ENCODE measurements around the gene MTCL3.

The MTCL3 gene

GRCh38 chr6:127518710-127519468, at the start of gene MTCL3:
Gene MTCL3, minus strand, starts transcription at chr6:127519335.
- peak; percentile 39 to 48 for DNase-seq (ENCODE audit: low read depth in 2 of 2)

DNA sequence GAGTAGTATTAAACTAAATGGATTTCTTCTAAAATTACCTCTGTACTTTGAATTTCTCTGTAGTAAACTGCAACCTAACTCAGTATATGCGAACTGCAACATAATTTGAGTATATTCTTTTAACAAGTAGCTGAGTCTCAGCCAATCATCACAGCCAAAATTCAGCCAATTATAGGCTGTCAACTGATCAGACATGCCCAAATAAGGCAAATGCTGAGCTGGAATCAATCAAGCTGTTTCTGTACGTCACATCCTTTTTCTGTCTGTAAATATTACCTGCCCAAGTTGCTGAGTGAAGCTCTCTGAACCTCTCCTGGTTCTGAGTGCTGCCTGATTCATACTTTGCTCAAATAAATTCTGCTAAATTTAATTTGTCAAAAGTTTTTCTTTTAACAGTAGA, 48.3 kb upstream of the MTCL3 start:
- DNase-seq (ENCODE audit: low read depth in 2 of 2) = no peak

DNA sequence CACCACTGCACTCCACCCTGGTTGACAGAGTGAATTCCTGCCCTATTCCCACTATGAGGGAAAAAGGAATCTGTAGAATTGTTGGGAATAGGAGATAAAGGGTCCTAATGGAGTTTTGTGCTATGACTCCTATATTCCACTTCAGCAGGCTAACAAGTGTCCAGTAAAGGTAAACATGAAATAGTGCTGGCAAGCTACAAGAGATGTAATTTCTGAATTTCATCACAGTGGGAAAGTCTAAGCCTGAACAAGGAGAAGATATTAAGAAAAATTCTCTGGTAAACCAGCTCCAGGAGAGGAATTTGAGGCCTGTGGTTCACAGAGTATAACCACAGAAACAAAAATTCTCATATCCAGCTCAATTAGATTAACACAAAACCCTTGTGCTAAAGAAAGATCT, 47.5 kb upstream of the MTCL3 start:
- no peak for DNase-seq (ENCODE audit: low read depth in 2 of 2)

DNA sequence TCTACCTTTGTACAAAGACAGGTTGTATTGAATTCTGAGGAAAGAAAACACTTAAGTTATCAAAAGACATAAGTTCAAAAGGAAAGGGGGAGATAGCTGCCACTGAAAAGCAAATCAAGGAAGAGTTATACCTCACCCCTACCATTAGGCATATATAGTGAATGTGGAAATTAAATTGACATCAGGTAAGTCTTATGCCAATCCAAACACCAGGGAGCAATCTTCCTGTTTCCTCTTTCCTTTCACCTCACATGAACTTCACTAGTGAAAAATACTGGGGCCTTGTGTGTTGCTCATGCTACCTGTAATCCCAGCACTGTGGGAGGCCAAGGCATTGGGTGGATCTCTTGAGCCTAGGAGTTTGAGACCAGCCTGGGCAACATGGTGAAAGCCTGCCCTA, 47.0 kb upstream of the MTCL3 start:
- DNase-seq (ENCODE audit: low read depth in 2 of 2) = no peak

DNA sequence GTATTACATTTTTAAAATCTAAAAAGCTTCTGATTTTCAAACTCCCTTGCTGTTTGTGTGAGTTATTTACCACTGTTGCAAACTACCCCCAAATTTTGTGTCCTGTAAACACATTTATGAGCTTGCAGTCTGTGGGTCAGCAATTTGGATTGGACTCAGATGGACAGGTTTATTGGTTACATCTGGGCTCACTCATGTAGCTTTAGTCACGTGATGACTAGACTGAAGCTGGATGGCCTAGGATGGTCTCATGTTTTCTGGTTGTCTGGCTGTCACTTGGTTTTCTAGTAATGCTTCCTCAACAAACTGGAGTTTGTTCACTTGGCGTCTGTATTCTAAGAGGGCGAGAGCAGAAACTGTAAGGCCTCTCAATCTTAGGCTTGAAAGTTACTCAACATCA, 45.6 kb upstream of the MTCL3 start:
- no peak for DNase-seq (ENCODE audit: low read depth in 2 of 2)

DNA sequence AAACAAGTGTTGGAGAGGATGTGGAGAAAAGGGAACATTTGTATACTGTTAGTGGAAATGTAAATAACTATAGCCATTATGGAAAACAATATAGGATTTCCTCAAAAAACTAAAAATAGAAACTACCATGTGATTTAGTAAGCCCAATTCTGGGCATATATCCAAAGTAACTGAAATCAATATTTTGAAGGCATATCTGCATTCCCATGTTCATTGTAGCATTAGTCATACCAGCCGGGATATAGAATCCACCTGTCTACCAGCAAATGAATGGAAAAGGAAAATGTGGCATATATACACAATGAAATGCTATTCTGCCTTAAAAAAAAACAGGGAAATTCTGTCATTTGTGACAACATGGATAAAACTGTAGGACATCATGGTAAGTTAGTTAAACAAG, 42.5 kb upstream of the MTCL3 start:
- DNase-seq (ENCODE audit: low read depth in 2 of 2) = no peak

- DNase-seq (ENCODE audit: low read depth in 2 of 2) = no peak
Observed at GRCh38 chr6:127554435-127555006, 35.4 kb upstream of the MTCL3 start.

DNA sequence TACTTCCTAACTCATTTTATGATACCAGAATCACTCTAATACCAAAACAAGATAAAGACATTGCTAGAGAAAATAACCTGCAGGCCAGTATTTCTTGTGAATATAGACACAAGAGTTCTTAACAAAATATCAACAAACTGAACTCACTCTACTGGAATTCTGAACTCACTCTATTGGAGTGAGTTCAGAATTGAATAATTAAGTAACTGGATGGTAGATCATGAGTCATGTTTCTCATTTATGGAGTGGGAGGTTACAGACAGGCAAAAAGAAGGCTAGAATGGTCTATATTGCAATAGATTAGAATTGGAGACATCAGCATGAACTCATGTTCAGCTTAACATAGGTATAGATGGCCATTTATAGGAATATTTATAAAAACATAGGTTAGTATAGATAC, 31.3 kb upstream of the MTCL3 start:
- no peak for DNase-seq (ENCODE audit: low read depth in 2 of 2)

DNA sequence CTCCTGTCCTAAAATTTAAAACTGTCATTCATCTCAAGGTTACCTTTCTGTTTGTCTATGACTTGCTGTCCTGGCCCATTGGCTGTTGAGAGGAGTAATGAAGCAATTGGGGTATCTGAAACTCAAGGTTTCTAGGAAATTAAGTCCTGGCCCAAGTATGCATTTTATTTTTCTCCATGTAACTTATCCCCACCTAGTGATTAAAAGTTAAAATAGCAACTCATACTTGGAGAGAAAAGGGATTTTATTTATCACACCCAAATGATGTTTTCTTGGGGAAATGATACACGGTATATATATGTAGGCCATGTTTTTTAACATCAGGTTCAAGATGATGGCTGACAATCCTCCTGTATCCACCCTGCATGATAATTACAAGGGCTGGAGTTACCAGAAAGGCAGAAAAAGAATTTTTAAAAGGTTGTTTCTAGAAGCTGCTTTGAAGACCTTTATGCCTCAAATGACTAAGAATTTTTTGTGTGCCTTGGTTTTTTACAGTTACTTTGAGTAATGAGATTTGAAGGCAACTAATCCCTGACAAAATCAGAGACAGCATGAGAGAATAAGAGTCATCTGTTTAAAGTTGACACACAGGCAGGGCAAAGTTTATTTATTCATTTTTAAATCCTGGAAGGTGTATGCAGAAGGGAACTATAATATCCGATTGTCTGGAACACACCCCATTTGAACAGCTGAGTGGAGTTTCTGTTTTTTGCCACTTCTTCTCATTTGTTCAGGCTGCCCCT, 28.9 kb upstream of the MTCL3 start:
- no peak for DNase-seq (ENCODE audit: low read depth in 2 of 2)

DNA sequence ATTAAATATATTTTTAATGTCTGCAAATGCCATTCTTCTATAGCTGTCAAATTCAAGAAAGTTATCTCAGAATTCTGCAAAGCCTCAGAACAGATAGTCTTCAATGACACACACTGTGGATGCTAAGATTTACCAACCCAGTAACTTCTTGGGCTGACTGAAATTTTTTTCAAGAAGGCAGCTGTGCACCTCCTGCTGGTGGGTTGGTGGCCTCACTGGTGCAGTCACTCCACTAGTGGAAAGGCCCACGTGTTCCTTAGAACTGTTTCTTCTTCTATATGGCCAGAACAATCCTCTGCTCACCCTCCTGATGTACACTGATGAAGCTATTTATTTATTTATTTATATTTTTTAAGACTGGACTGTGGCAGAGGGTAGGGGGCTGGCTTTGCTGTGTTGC, 28.1 kb upstream of the MTCL3 start:
- no peak for DNase-seq (ENCODE audit: low read depth in 2 of 2)

DNA sequence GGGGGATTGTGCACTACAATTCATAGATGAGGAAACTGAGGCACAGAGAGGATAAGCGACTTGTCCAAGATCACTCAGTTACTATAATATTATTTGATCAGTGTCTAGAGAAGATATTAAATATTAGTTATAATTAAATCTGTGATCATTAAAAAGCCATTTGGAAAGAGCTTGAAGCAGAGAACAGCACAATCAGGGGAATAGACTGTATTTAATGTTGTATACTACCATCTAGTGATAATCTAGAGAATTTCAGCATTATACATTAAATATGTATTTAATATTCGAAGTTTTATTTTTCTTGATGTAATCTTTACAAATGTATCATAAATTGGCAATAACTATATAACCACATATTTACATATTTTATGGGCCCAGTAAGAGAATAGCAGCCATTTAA, 20.1 kb upstream of the MTCL3 start:
- no peak for DNase-seq (ENCODE audit: low read depth in 2 of 2)

DNA sequence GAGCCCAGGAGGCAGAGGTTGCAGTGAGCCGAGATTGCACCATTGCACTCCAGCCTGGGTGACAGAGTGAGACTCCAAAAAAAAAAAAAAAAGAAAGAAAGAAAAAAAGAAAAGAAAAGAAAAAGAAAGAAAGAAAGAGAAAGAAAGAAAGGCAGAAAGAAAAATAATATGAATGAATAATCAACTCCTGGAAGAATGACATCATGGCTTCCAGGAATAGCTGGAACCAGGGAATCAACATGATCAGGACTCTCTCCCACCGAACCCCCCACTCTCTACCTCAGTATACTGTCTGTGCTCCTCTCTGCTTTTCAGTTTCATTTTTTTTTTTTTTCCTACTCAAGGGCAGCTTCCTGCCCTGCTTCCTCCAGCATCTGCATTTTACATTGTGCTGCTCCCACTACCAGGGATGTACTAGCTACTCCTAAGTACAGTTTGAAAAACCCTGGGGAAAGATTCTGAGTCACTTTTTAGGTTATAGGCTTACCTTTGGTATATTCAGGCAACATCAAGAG, 19.7 kb upstream of the MTCL3 start:
- no peak for DNase-seq (ENCODE audit: low read depth in 2 of 2)

DNA sequence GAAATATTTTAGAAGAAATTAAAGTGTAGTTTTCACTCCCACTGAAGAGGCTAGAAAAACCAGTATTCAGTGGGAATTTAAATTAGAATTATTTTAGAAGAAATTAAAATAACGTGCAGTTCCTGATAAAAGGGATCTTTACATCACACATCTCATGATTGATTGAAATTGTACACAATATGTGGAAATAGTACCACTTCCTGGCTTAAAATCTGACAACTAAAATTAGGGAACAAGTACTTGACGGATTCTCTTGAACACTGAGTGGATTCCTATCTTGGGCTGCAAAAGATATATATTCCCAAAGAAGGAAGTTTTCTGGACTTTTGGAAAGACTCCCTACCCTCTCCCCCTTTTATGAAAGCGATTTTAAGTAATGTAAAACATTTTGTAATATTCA, 14.6 kb upstream of the MTCL3 start:
- no peak for DNase-seq (ENCODE audit: low read depth in 2 of 2)

GRCh38 chr6:127533011-127533410, 13.9 kb upstream of the MTCL3 start:
- DNase-seq (ENCODE audit: low read depth in 2 of 2) = no peak

DNA sequence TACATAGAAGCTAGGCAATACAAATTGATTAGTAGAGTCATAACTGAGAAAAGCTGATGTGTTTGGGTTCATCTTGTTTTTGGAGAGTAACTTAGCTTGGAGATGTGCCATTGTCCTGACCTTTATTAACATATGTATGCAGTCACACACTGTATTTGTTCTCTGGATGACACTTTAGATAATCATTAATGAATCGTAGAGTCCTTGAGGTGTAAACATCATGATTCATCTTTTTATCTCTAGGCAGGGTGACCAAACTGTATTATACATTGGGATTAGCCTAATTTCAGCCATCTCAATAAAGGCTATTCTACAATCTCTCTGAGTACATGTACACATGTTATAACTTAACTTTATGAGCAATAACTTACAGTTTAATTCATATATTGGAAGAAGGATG, 3.6 kb upstream of the MTCL3 start:
- no peak for DNase-seq (ENCODE audit: low read depth in 2 of 2)

DNA sequence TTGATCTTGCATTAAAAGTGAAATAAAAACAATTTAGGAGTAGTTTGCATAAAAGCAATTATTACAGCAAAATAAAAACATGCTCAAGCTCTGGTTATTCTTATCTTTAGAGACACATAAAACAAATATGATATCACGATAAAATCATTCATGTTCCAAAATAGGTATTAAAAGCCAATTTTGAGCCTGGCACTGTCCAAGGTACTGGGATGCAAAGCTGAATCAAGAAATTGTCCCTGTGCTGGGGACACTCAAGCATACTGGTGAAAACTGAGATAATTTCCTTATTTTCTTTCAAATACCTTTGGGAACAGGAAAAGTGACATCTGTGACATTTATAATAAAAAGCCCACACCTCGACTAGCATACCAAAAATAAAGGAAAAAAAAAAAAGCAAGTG, 931 bp upstream of the MTCL3 start:
- DNase-seq (ENCODE audit: low read depth in 2 of 2) = no peak

- no peak for DNase-seq (ENCODE audit: low read depth in 2 of 2)
Observed at GRCh38 chr6:127519469-127519785, 292 bp upstream of the MTCL3 start.

DNA sequence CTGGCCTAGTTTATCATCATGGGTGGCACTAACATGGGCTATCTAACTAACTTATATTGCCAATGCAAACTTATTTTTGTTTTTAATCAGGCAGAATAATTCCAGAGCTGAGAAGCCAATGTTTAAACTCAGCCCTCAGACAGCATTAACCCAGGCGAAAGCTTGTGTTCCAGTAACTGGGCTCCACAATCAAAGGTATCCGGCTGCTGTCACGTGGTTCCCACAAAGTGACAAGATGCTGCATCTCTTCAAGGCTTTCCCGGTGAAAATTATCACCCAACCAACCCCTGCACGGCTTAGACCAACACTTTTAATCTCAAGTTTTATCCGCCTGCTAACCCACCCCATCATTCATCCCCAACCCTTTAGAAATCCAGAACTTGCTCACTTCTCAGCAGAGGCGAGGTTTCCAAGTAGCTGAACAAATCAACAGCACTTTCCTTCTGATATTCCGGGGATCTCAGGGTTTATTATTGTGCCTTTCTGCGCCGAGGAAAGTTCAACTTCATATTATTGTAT, 885 bp downstream of the MTCL3 start:
- DNase-seq (ENCODE audit: low read depth in 2 of 2) = no peak

GRCh38 chr6:127517693-127518092, 1.4 kb downstream of the MTCL3 start:
- DNase-seq (ENCODE audit: low read depth in 2 of 2) = no peak

- peak; percentile 22 to 26 for DNase-seq (ENCODE audit: low read depth in 2 of 2)
Observed at GRCh38 chr6:127516662-127517273, 2.4 kb downstream of the MTCL3 start.

DNA sequence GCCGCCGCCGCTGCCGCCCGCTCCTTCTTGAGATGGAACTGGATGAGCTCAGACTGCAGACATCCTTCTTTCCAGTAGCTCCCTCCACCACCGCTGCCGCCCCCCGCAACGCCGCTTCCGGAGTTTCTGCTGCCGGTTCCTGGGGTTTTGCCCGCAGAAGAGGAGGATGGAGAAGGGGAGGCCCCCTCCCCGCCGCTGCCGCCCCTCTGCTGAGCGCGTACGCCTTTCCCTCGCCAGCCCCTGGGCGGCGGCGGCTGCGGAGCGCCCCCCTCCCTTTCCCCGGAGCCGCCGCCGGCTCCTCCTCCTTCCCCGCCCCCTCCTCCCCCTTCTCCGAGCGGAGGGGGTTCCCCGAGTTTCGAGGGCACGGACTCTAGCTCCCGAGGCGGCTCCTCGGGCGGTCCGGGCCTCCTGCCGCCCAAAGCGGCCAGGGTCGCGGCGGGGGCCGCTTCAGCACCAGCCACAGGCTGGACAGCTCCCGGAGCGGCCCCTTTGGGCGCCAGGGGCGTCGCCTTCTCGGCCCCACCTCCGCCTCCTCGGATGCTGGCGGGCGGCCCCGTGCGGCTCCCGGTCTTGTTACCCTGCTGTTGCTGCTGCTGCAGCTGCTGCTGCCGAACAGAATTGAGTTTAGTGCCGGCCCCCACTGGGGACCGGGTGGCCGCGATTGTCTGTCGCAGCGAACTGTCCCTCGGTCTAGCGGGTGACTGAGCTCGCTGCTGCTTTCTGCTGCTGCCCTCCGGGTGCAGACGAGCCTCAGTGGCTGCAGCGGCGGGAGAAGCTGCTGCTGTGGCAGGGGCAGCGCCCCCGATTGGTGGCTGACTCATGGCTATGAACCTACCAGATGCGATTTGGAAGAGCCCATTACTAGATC, 3.1 kb downstream of the MTCL3 start:
- DNase-seq (ENCODE audit: low read depth in 2 of 2) = peak; percentile 60
